ENCODE results near the gene ZNF804A.

ZNF804A gene

DNA sequence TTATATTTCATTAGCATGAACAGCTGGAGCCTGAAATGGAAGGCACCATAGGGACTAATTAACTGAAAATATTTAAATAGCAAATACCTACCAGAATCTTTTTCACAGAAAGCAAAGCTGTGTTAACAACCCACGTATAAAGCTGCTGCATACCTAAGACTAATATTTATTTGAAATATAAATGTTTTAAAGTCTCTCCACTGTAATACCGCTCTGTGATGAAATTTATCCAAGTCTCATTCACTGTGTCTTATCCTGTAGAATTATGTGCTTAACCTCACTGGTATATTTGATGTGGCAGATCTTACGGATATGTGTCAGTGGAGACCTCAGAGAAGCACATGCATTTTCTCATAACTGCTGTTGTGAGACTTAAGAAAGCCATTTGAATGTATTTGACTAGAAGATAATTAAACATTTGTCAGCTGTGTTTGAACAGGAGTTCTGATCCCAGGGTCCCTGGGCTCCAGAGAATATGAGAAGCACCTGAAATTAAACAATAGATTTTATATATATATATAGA is 373.3 kb downstream of the ZNF804A start:
- no peak for DNase-seq

Measured in cerebellar nuclear complex (tissue), 1 donor.